Ovary (tissue), 9 donors: ENCODE results near the gene PNPLA8. TPM values are rescaled to one million over a fixed set of nuclear protein-coding genes. Genes with fewer than 3 reads are reported as not detected.

Source experiments
- DNase-seq, 5 donors: peaks; one replicate each; pipeline ENCODE4 v3.0.0-alpha.2; 2019 to 2020
- H3K27ac ChIP-seq, 2 donors: fragments of 200-600 bp; one replicate each; pipeline versions ENCODE4 v1.5.1 to v1.8.0; 2019 to 2022
- H3K27me3 ChIP-seq: fragments of 200-600 bp; one replicate; pipeline ENCODE4 v1.8.0; 2022
- H3K36me3 ChIP-seq: fragments of 200-600 bp; sonication (generic); one replicate; pipeline ENCODE4 v1.5.1; 2019
- H3K4me1 ChIP-seq: one replicate; pipeline ENCODE4 v1.8.1; 2013; ENCODE audit warnings: mild to moderate bottlenecking, moderate library complexity; ENCODE audit not compliant: insufficient read depth
- H3K4me3 ChIP-seq: fragments of 200-600 bp; sonication (generic); one replicate; pipeline ENCODE4 v1.5.1; 2017
- H3K9me3 ChIP-seq, 2 donors: fragments of 200-600 bp in 1 of 2; sonication (generic) in 1 of 2; one replicate each; pipeline versions ENCODE4 v1.5.1 to v1.8.1; 2013 to 2019; ENCODE audit warnings: mild to moderate bottlenecking in 1 of 2, moderate library complexity in 1 of 2
- CTCF ChIP-seq, 3 donors: fragments of 450-650 bp in 2 of 3; fragments of 200-600 bp in 1 of 3; IDR thresholded peaks; one replicate each; pipeline versions ENCODE4 v1.5.1 to v1.8.0; 2016 to 2022; ENCODE audit warnings: antibody characterized with exemption in 3 of 3, mild to moderate bottlenecking in 1 of 3
- EP300 ChIP-seq: sonication (generic); formaldehyde crosslinking; IDR thresholded peaks from one replicate; pipeline ENCODE4 v1.6.1; 2017; ENCODE audit warnings: antibody characterized with exemption
- POLR2A ChIP-seq: fragments of 450-650 bp; IDR thresholded peaks from one replicate; pipeline ENCODE4 v1.6.1; 2017; ENCODE audit warnings: antibody characterized with exemption, mild to moderate bottlenecking, moderate library complexity
- WGBS, 3 donors: extraction: QIAGEN DNeasy Blood & Tissue Kit in 1 of 3; methylation state at CpG; one replicate each; pipeline versions ENCODE4 v1.1.5 to v1.1.7; 2013 to 2017; 5-methylcytosine and 5-hydroxymethylcytosine counted together
- intact Hi-C, 4 donors: fragments of 100-400 bp; cut with DNase I; formaldehyde crosslinking; loops; one replicate each; pipeline versions ENCODE4 v1.11.0 to v1.15.1; 2022 to 2023
- polyA plus RNA-seq, 2 donors: library from polyadenylated mRNA; stranded (reverse); fragments of 200-250 nt in 1 of 2; fragments of 350-450 nt in 1 of 2; fragmentation: Illumina TruSeq in 1 of 2; extraction: RNeasy Lipid Tissue Mini Kit (QIAGEN cat#74804) in 1 of 2; gene quantifications; one replicate each; pipeline ENCODE4 v1.2.3, GENCODE V29; 2013 to 2014
- total RNA-seq, 7 donors: library from RNA; depleted of rRNA in 2 of 7; stranded (reverse); fragments of >200 nt in 2 of 7; fragmentation: NEBNext Ultra II Directional in 3 of 7; extraction: Animal tissue kit (Norgen Biotek cat#: 25700) in 3 of 7; gene quantifications; one replicate each; pipeline versions ENCODE4 v1.1.0 to v1.2.4, GENCODE V29; 2016 to 2023
- donor health status: DM: no; HTN: no; CAD: no; lungs with moderate emphysema.
- donor health status: DM: no; HTN: no; CAD: no.
- donor health status: Bipolar disorder and iron deficiency.
- donor health status: DM: yes; HTN: yes; CAD: no.
- donor health status: DM: no; HTN: no; CAD: no.
- donor health status: DM: yes; HTN: yes; CAD: no.

The PNPLA8 gene
- total and polyA plus RNA-seq, 9 donors = 16.8 to 39.7 (median 24.9) TPM

- 58 to 66% (median 61%) methylated on average over 11 of the region's 11 CpGs for WGBS, 3 donors
- no peak for DNase-seq
- H3K4me1 ChIP-seq = no peaks in the 10 kb centered on the region
- intact Hi-C loops = no loop called here
- H3K27ac ChIP-seq = no peak overlapping the region
- H3K4me3 ChIP-seq = no peak overlapping the region
- no peaks in the 10 kb centered on the region for H3K36me3 ChIP-seq
- no peaks in the 10 kb centered on the region for H3K27me3 ChIP-seq
- H3K9me3 ChIP-seq = no peaks in the 10 kb centered on the region
- TF ChIP-seq CTCF (IDR thresholded peaks at IDR 0.05) (no peak), EP300 (no peak), POLR2A (no peak)
Observed at GRCh38 chr7:108448584-108449505, 77.1 kb downstream of the PNPLA8 start.

DNA sequence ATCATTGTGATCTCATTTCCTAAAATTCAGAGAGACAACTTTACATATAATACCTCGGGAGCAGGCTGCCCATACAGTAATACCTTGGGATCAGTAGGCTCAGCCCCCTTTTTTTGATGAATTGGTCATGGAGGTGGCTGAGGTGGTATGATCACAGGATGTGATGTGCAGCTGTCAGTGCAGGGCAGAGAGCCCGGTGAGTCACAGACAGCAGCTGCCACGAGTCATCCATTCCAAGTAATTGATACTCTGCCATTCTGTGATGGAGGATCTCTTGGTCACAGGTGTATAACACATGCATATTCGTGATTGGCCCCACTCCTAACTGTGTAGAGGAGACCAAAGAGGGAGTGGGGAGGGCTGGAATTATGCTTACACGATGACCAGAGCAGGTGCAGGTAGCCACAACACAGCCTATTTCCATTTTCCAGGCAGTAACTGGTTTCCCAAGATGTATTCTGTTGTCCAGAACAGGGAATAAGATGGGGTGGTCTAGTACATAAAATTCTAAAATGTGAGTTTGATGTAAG is 83.8 kb downstream of the PNPLA8 start:
- no peaks in the 10 kb centered on the region for H3K9me3 ChIP-seq
- H3K27me3 ChIP-seq = no peaks in the 10 kb centered on the region
- WGBS, 3 donors = 69 to 79% (median 76%) methylated on average over 5 of the region's 5 CpGs
- H3K4me3 ChIP-seq = no peak overlapping the region
- DNase-seq = no peak
- no peaks in the 10 kb centered on the region for H3K36me3 ChIP-seq
- TF ChIP-seq CTCF (IDR thresholded peaks at IDR 0.05) (no peak), POLR2A (no peak), EP300 (no peak)
- intact Hi-C loops = no loop called here
- no peak overlapping the region for H3K27ac ChIP-seq
- H3K4me1 ChIP-seq = no peaks in the 10 kb centered on the region

- no peak for TF ChIP-seq EP300
- TF ChIP-seq POLR2A = no peak
- no peak for TF ChIP-seq CTCF (IDR thresholded peaks at IDR 0.05)
- Histone ChIP-seq H3K27ac (no peak overlapping the region), H3K4me3 (no peak overlapping the region), H3K36me3 (no peaks in the 10 kb centered on the region), H3K9me3 (no peaks in the 10 kb centered on the region), H3K4me1 (no peaks in the 10 kb centered on the region), H3K27me3 (no peaks in the 10 kb centered on the region)
- 73 to 77% (median 76%) methylated on average over 4 of the region's 4 CpGs for WGBS, 3 donors
- DNase-seq = no peak
- intact Hi-C loops = no loop called here
Observed at GRCh38 chr7:108441392-108441955, 84.5 kb downstream of the PNPLA8 start.

DNA sequence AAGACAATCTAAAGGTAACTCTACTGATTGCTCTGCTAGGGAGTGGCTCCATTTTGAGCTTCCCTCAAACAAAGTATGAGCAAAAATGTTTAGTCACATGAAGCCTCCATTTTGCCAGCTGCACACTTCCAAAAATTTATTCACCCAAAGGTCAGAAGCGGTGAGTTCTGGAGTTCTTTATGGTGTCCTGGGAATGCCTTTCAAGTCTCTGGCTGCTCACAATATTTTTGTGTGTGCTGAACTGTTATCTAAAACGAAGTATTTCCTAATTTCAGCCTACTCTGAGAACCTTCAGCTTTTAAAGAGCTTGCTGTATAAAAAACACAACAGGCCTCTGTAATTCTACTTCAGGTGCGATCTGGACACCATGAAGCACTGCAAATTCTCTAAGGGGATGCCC is 85.3 kb downstream of the PNPLA8 start:
- H3K27ac ChIP-seq = no peak overlapping the region
- no peaks in the 10 kb centered on the region for H3K27me3 ChIP-seq
- no peaks in the 10 kb centered on the region for H3K36me3 ChIP-seq
- intact Hi-C loops = no loop called here
- H3K4me1 ChIP-seq = no peaks in the 10 kb centered on the region
- H3K9me3 ChIP-seq = no peaks in the 10 kb centered on the region
- TF ChIP-seq EP300 = no peak
- no peak for TF ChIP-seq CTCF (IDR thresholded peaks at IDR 0.05)
- no peak for TF ChIP-seq POLR2A
- 32 to 50% (median 45%) methylated on average over 3 of the region's 3 CpGs for WGBS, 3 donors
- H3K4me3 ChIP-seq = no peak overlapping the region
- DNase-seq = no peak
